HepG2 (cell line): Measurements from ENCODE around the gene SYCE1. TPM values are rescaled to one million over a fixed set of nuclear protein-coding genes. Genes with fewer than 3 reads are reported as not detected.

ENCODE experiments used
- ASH2L ChIP-seq: fragments of 300-600, 200-600 bp; sonication (generic); IDR thresholded peaks from 2 replicates; pipeline ENCODE4 v1.7.0; 2017; ENCODE audit warnings: low read depth, mild to moderate bottlenecking, moderate library complexity, mixed read lengths, low read length; ENCODE audit not compliant: insufficient read length
- EED ChIP-seq: sonication (generic); formaldehyde crosslinking; IDR thresholded peaks from 2 replicates; pipeline ENCODE4 v1.5.0; 2020; ENCODE audit warnings: mild to moderate bottlenecking, missing genetic modification reagents
- ETV5 ChIP-seq: IDR thresholded peaks from 2 replicates; pipeline ENCODE4 v1.6.1; 2018; ENCODE audit warnings: missing biosample characterization, missing genetic modification reagents, inconsistent platforms, borderline replicate concordance
- GABPB1 ChIP-seq: IDR thresholded peaks from 2 replicates; pipeline ENCODE4 v1.6.1; 2016; ENCODE audit warnings: mild to moderate bottlenecking, missing genetic modification reagents, moderate library complexity, missing compliant biosample characterization
- HNRNPLL ChIP-seq: fragments of 200-400 bp; formaldehyde crosslinking; IDR thresholded peaks from 2 replicates; pipeline ENCODE4 v1.6.1; 2017; ENCODE audit warnings: mild to moderate bottlenecking, low read depth, low read length; ENCODE audit not compliant: poor library complexity, severe bottlenecking
- IKZF1 ChIP-seq: fragments of 450-650 bp; IDR thresholded peaks from 2 replicates; pipeline ENCODE4 v1.7.1; 2016
- NR2C2 ChIP-seq: sonication (generic); formaldehyde crosslinking; IDR thresholded peaks from 2 replicates; pipeline ENCODE4 v1.4.0; 2020; ENCODE audit warnings: missing genetic modification reagents, mild to moderate bottlenecking, moderate library complexity, borderline replicate concordance
- SMYD3 ChIP-seq: sonication (generic); formaldehyde crosslinking; IDR thresholded peaks from 2 replicates; pipeline ENCODE4 v1.8.1; 2023; ENCODE audit warnings: mild to moderate bottlenecking, missing genetic modification reagents
- SOX13 ChIP-seq, 3 experiments: fragments of 450-650 bp in 1 of 3; sonication (generic) in 1 of 3; formaldehyde crosslinking in 1 of 3; IDR thresholded peaks in 2 of 3; conservative IDR thresholded peaks in 1 of 3; 2 replicates each; pipeline versions ENCODE4 v1.5.0 to v1.6.1; 2016 to 2020; ENCODE audit warnings: antibody characterized with exemption in 1 of 3, mild to moderate bottlenecking in 1 of 3, missing compliant biosample characterization in 1 of 3, missing genetic modification reagents in 1 of 3, moderate library complexity in 1 of 3
- ZBTB7B ChIP-seq: sonication (generic); formaldehyde crosslinking; IDR thresholded peaks from 2 replicates; pipeline ENCODE4 v1.4.0; 2020; ENCODE audit warnings: missing genetic modification reagents
- ZMYM3 ChIP-seq: sonication (generic); formaldehyde crosslinking; IDR thresholded peaks from 2 replicates; pipeline ENCODE4 v1.5.1; 2020; ENCODE audit warnings: mild to moderate bottlenecking, missing genetic modification reagents
- ZNF253 ChIP-seq: sonication (generic); formaldehyde crosslinking; IDR thresholded peaks from 2 replicates; pipeline ENCODE4 v1.8.0; 2022; ENCODE audit warnings: mild to moderate bottlenecking, missing genetic modification reagents, borderline replicate concordance
- ZNF317 ChIP-seq: sonication (generic); formaldehyde crosslinking; IDR thresholded peaks from 2 replicates; pipeline ENCODE4 v1.5.0; 2020; ENCODE audit warnings: mild to moderate bottlenecking, missing genetic modification reagents
- ZNF552 ChIP-seq: sonication (generic); formaldehyde crosslinking; IDR thresholded peaks from 2 replicates; pipeline ENCODE4 v1.9.0; 2022; ENCODE audit warnings: missing genetic modification reagents, mild to moderate bottlenecking, borderline replicate concordance
- ZNF614 ChIP-seq: IDR thresholded peaks from 2 replicates; pipeline ENCODE4 v1.6.1; 2018; ENCODE audit warnings: missing biosample characterization, missing genetic modification reagents, inconsistent platforms, borderline replicate concordance
- polyA plus RNA-seq, 8 experiments: library from polyadenylated mRNA; depleted of rRNA in 3 of 8; stranded (reverse) in 7 of 8; unstranded in 1 of 8; fragments of >200 nt; fragmentation: Illumina TruSeq in 4 of 8; extraction: Trizol in 4 of 8; gene quantifications; 2 replicates each; pipeline versions ENCODE4 v1.2.1 to v1.2.3, GENCODE V29; 2011 to 2016; ENCODE audit warnings: low read depth in 4 of 8, missing spikeins in 1 of 8, mixed read lengths in 1 of 8; ENCODE audit not compliant: insufficient read depth in 1 of 8
- total RNA-seq, 5 experiments: library from RNA; depleted of rRNA; stranded (reverse); fragments of >200 nt; fragmentation: Illumina TruSeq; extraction: Trizol; gene quantifications; 2 replicates each; pipeline ENCODE4 v1.2.3, GENCODE V29; 2016; ENCODE audit warnings: low read depth in 1 of 5
- TF ChIP-seq, protein P1 (sequence below): sonication (generic); formaldehyde crosslinking; IDR thresholded peaks from 2 replicates; pipeline ENCODE4 v1.5.1; 2020; ENCODE audit warnings: mild to moderate bottlenecking, missing genetic modification reagents
- TF ChIP-seq, protein P2 (sequence below): sonication (generic); formaldehyde crosslinking; IDR thresholded peaks from 2 replicates; pipeline ENCODE4 v1.8.0; 2022; ENCODE audit warnings: mild to moderate bottlenecking, missing genetic modification reagents, borderline replicate concordance
- TF ChIP-seq, protein P3 (sequence below): sonication (generic); formaldehyde crosslinking; IDR thresholded peaks from 2 replicates; pipeline ENCODE4 v1.9.0; 2022; ENCODE audit warnings: missing genetic modification reagents, mild to moderate bottlenecking, borderline replicate concordance
- TF ChIP-seq, protein P4 (sequence below): sonication (generic); formaldehyde crosslinking; IDR thresholded peaks from 2 replicates; pipeline ENCODE4 v1.5.0; 2020; ENCODE audit warnings: mild to moderate bottlenecking, missing genetic modification reagents

Gene SYCE1
- total and polyA plus RNA-seq, 2 of the 13 experiments (the other 11 are each of a cell fraction or from before 2014, with no cell fraction given) = not detected

DNA sequence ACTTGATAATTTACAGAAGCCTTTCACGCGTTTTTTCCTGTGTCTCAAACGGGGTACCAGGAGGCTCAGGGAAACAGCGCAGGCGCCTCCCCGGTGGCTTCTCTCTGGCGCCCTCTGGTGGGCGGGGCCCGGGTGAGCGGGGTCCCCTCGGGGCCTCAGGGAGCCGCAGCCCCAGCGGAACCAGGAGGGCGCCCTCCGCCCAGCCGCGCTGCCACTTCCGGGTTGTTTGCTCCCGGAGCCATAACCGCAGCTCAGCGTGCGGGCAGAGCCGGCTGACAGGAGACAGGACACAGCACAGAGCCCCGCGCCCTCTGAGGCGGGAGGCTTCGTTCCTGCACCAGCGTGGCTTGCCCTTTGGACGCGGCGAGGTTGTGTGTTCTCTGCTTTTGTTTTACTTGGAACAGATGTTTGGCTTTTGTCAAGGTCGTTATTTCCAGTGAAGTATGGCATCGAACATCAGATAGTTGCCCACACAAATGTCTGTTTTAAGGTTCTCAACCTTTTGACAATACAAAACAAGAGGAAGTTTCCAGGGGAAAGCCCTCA, 45.1 kb downstream of the SYCE1 start (continued):
- TF ChIP-seq, protein P1, sequence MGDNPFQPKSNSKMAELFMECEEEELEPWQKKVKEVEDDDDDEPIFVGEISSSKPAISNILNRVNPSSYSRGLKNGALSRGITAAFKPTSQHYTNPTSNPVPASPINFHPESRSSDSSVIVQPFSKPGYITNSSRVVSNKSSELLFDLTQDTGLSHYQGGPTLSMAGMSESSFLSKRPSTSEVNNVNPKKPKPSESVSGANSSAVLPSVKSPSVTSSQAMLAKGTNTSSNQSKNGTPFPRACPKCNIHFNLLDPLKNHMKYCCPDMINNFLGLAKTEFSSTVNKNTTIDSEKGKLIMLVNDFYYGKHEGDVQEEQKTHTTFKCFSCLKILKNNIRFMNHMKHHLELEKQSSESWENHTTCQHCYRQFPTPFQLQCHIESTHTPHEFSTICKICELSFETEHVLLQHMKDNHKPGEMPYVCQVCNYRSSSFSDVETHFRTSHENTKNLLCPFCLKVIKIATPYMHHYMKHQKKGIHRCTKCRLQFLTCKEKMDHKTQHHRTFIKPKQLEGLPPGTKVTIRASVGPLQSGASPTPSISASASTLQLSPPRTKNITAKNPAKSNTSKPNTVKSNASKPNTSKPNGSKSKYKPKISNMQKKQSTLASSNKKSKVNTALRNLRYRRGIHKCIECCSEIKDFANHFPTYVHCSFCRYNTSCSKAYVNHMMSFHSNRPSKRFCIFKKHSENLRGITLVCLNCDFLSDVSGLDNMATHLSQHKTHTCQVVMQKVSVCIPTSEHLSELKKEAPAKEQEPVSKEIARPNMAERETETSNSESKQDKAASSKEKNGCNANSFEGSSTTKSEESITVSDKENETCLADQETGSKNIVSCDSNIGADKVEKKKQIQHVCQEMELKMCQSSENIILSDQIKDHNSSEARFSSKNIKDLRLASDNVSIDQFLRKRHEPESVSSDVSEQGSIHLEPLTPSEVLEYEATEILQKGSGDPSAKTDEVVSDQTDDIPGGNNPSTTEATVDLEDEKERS = peak; percentile 59
- TF ChIP-seq, protein P2, sequence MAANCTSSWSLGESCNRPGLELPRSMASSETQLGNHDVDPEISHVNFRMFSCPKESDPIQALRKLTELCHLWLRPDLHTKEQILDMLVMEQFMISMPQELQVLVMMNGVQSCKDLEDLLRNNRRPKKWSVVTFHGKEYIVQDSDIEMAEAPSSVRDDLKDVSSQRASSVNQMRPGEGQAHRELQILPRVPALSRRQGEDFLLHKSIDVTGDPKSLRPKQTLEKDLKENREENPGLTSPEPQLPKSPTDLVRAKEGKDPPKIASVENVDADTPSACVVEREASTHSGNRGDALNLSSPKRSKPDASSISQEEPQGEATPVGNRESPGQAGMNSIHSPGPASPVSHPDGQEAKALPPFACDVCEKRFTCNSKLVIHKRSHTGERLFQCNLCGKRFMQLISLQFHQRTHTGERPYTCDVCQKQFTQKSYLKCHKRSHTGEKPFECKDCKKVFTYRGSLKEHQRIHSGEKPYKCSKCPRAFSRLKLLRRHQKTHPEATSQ = peak; percentile 81; the same call in 1 of the 2 replicates
- TF ChIP-seq, protein P3, sequence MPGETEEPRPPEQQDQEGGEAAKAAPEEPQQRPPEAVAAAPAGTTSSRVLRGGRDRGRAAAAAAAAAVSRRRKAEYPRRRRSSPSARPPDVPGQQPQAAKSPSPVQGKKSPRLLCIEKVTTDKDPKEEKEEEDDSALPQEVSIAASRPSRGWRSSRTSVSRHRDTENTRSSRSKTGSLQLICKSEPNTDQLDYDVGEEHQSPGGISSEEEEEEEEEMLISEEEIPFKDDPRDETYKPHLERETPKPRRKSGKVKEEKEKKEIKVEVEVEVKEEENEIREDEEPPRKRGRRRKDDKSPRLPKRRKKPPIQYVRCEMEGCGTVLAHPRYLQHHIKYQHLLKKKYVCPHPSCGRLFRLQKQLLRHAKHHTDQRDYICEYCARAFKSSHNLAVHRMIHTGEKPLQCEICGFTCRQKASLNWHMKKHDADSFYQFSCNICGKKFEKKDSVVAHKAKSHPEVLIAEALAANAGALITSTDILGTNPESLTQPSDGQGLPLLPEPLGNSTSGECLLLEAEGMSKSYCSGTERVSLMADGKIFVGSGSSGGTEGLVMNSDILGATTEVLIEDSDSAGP (CRISPR knock-in tag) = peak; percentile 76
- TF ChIP-seq ZNF552 (CRISPR knock-in tag) (0 out of 2 replicates have a peak, but pooled peaks have one; percentile 52), ZNF614 (peak; percentile 57; the same call in 1 of the 2 replicates), EED (0 out of 2 replicates have a peak, but pooled peaks have one; percentile 58), SOX13 (IDR thresholded peaks at IDR 0.05) (no peak), SOX13 (CRISPR knock-in tag; conservative IDR thresholded peaks at IDR 0.05 in 1 of 2, IDR thresholded peaks at IDR 0.05 in 1 of 2) (peak in 1 of 2 experiments; percentile 62; a peak in 2 of 4 replicates), ETV5 (CRISPR knock-in tag) (peak; percentile 63; the same call in 1 of the 2 replicates), SMYD3 (peak; percentile 55; the same call in 1 of the 2 replicates), IKZF1 (no peak), GABPB1 (CRISPR knock-in tag) (peak; percentile 96), ZNF253 (CRISPR knock-in tag) (no peak), ZMYM3 (CRISPR knock-in tag) (peak; percentile 57), HNRNPLL (peak; percentile 69), ASH2L (peak; percentile 56), ZNF317 (CRISPR knock-in tag) (peak; percentile 73; the same call in 1 of the 2 replicates), ZBTB7B (CRISPR knock-in tag) (peak; percentile 76; the same call in 1 of the 2 replicates), NR2C2 (peak; percentile 92)
- TF ChIP-seq, protein P4, sequence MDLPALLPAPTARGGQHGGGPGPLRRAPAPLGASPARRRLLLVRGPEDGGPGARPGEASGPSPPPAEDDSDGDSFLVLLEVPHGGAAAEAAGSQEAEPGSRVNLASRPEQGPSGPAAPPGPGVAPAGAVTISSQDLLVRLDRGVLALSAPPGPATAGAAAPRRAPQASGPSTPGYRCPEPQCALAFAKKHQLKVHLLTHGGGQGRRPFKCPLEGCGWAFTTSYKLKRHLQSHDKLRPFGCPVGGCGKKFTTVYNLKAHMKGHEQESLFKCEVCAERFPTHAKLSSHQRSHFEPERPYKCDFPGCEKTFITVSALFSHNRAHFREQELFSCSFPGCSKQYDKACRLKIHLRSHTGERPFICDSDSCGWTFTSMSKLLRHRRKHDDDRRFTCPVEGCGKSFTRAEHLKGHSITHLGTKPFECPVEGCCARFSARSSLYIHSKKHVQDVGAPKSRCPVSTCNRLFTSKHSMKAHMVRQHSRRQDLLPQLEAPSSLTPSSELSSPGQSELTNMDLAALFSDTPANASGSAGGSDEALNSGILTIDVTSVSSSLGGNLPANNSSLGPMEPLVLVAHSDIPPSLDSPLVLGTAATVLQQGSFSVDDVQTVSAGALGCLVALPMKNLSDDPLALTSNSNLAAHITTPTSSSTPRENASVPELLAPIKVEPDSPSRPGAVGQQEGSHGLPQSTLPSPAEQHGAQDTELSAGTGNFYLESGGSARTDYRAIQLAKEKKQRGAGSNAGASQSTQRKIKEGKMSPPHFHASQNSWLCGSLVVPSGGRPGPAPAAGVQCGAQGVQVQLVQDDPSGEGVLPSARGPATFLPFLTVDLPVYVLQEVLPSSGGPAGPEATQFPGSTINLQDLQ (CRISPR knock-in tag) = peak; percentile 67; the same call in 1 of the 2 replicates
